22Rv1 (cell line): ENCODE measurements around the gene STK39.

Experiments used
- H3K27ac ChIP-seq: fragments of 450-650 bp; 2 replicates; pipeline ENCODE4 v1.5.1; 2017
- CTCF ChIP-seq: fragments of 450-650 bp; IDR thresholded peaks from 2 replicates; pipeline ENCODE4 v1.5.1; 2017; ENCODE audit warnings: mild to moderate bottlenecking
- ZFX ChIP-seq: fragments of 450-650 bp; IDR thresholded peaks from 2 replicates; pipeline ENCODE4 v1.6.1; 2017; ENCODE audit warnings: antibody characterized with exemption, borderline replicate concordance

Gene STK39

GRCh38 chr2:168210216-168210894 lies 37.0 kb downstream of the STK39 start:
- TF ChIP-seq CTCF (no peak), ZFX (no peak)
- H3K27ac ChIP-seq, result no peak overlapping the region

- no peak overlapping the region for H3K27ac ChIP-seq
- TF ChIP-seq CTCF (no peak), ZFX (no peak)
Observed at GRCh38 chr2:168208652-168209051, 38.7 kb downstream of the STK39 start.

- no peak for TF ChIP-seq CTCF
- TF ChIP-seq ZFX, result no peak
- no peak overlapping the region for H3K27ac ChIP-seq
Observed at GRCh38 chr2:168207851-168208250, 39.5 kb downstream of the STK39 start.

- H3K27ac ChIP-seq, result no peak overlapping the region
- TF ChIP-seq ZFX, result no peak
- no peak for TF ChIP-seq CTCF
Observed at GRCh38 chr2:168203762-168204693, 43.4 kb downstream of the STK39 start.

- TF ChIP-seq ZFX (no peak), CTCF (no peak)
Observed at GRCh38 chr2:168201584-168202116, 45.7 kb downstream of the STK39 start.

GRCh38 chr2:168200930-168201583 lies 46.3 kb downstream of the STK39 start:
- H3K27ac ChIP-seq, result no peak overlapping the region
- no peak for TF ChIP-seq ZFX
- TF ChIP-seq CTCF, result no peak

More at GRCh38 chr2:168201584-168202116, 45.7 kb downstream of the STK39 start:
- H3K27ac ChIP-seq, result no peak overlapping the region
